HG03175 (cell line): ENCODE measurements around the gene DCLK3.
A peak's percentile ranks its signal among the peaks of the same experiment; 100 is the strongest.

Experiments
- ATAC-seq: cut with Tn5 transposase; IDR thresholded peaks from one replicate; pipeline ENCODE4 v1.9.1; 2021; ENCODE audit warnings: mild to moderate bottlenecking, moderate library complexity; ENCODE audit not compliant: unreplicated experiment

The DCLK3 gene

GRCh38 chr3:36709826-36710365 is 54.5 kb downstream of the DCLK3 start:
- ATAC-seq, result no peak

- ATAC-seq, result no peak
Measured at GRCh38 chr3:36709281-36709680, 55.1 kb downstream of the DCLK3 start.

GRCh38 chr3:36707623-36708409 is 56.5 kb downstream of the DCLK3 start:
- ATAC-seq, result peak; percentile 82

GRCh38 chr3:36705015-36705414 is 59.3 kb downstream of the DCLK3 start:
- ATAC-seq, result no peak

- ATAC-seq, result no peak
Measured at GRCh38 chr3:36704280-36704679, 60.1 kb downstream of the DCLK3 start.

GRCh38 chr3:36701249-36701572 is 63.1 kb downstream of the DCLK3 start:
- ATAC-seq, result no peak

- ATAC-seq, result peak; percentile 87
Measured at GRCh38 chr3:36700537-36701248, 63.7 kb downstream of the DCLK3 start.

GRCh38 chr3:36698314-36698713 is 66.0 kb downstream of the DCLK3 start:
- no peak for ATAC-seq

- ATAC-seq, result no peak
Measured at GRCh38 chr3:36697229-36698001, 66.9 kb downstream of the DCLK3 start.

DNA sequence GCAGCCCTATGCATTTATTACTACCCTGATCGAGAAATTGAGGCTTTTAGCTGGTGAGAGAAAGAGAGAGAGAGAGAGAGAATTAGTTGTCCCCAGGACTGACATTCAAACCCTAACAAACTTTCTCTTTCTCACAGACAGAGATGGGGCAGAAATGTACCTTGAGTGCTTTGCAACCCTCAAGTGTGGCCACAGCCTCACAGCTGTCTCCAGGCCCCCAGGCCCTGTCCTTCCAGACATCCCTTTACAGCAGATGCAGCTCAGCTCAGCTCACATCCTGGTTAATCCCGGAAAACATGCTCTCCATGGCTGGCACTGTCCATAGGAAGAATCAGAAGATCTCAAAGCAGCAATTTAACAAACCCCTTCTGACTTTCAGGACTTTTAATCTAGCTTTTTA is 67.6 kb downstream of the DCLK3 start:
- no peak for ATAC-seq

DNA sequence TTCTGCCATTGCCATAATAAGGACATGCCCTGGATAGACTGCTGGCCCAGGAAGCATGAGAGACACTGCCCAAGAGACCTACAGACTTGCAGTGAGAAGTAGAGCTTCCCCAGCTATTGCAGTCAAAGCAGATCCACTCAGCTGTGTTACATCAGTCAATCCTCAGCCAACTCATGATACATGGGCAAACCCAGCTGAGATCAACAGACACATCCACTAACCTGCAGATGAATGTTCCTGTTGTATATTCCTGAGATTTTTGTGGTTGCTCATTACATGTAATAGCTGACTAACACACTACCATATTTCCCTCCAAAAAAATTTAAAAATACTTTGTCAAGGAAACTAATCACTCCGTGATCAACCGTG is 68.6 kb downstream of the DCLK3 start:
- no peak for ATAC-seq

DNA sequence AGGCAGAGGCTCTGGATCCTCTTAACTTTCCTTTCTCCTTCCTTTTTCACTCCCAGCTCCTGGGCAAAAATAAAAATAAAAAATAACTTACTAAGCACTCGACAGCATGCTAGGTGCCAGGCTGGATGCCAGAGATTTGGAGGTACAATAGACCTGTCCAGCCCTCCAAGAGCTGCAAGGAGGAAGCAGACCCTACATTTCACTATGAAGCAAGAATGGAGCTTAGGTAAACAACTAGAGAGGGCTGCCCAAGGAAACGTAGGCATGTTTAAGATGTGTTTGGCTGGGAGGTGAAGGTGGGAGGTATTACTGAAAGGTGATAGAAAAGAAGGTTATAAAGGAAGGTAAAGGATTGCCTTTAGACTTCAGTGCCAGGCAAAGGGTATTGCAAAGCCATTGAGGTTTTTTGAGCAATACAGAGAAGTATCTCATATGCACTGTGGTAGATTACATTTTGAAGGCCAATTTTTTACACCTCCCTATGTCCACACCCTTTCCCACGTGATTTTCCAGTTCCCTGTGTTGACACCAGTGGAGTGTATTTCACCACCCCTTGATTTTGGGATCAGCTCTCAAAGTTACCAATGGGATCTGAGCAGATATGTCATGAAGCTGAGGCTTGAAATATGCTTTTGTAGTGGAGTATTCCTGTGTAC is 69.1 kb downstream of the DCLK3 start:
- no peak for ATAC-seq

- ATAC-seq, result no peak
Measured at GRCh38 chr3:36693670-36694069, 70.7 kb downstream of the DCLK3 start.

- ATAC-seq, result no peak
Measured at GRCh38 chr3:36689560-36689959, 74.8 kb downstream of the DCLK3 start.

DNA sequence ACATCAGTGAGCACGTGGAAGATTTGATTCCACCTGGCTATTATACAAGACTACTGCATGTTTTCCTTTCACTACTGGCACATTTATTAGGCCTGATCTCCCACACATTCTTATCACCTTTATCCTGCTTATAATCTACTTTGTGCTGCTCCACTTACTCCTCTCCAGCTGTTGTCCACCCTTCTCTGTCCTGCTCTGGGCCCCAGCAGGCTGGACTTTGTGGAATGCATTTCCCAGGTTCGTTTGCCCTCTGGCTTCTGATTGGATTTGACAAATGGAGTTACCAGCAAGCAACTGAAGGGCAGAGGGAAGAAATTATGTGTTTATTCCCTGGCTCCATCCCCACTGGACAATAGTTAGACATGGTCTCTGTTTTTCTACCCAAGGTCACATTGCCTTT is 75.5 kb downstream of the DCLK3 start:
- ATAC-seq, result no peak

DNA sequence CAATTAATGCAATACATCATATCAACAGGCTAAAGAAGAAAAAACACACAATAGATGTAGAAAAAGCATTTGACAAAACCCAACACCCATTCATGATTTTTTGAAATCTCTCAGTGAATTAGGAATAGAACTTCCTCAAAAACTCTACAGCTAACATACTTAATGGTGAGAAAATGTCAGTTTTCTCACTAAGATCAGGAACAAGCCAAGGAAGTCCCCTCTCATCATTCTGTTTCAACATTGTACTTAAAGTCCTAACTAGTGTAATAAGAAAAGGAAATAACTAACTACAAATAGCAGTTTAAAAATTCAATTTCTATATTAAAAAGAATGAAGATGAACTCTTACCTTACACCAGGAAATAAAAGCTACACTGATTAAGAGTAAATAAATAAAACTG is 77.8 kb downstream of the DCLK3 start:
- ATAC-seq, result no peak

- ATAC-seq, result no peak
Measured at GRCh38 chr3:36681867-36682266, 82.5 kb downstream of the DCLK3 start.

GRCh38 chr3:36680952-36681351 is 83.4 kb downstream of the DCLK3 start:
- ATAC-seq, result no peak

- ATAC-seq, result no peak
Measured at GRCh38 chr3:36679384-36680200, 84.8 kb downstream of the DCLK3 start.
